ENCODE data around the gene KIF16B.

DNA sequence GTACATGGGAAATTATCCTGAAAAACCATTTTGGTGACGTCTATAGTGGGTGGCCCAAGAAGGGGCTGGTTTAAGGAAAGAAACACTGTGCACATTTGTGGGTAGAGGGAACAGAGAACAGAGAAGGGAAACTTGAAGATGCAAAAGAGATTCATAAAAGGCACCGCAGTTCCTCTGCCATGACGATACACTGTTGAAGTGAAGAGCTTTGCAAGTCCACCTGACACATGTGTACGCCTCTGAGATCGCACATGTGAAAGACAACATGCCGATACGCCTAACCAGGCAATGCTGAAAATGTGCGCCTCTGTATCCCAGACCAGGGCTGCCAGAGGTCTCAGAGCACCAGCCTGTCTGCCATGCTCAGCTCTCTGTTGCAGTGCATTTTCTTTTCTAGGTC, 180.9 kb downstream of the KIF16B start:
- TF ChIP-seq TCF7L2 (IDR thresholded peaks at IDR 0.05; ENCODE audit: low read depth, low read length) (no peak), CTCF (IDR thresholded peaks at IDR 0.05) (no peak), SIN3A (IDR thresholded peaks at IDR 0.05; ENCODE audit: borderline replicate concordance, insufficient read depth, low read depth, low read length) (no peak)
